A673 (cell line): ENCODE results near the gene DISP3. TPM values are rescaled to one million over a fixed set of nuclear protein-coding genes. Genes with fewer than 3 reads are reported as not detected.

Experiments
- BruUV-seq: library from RNA; stranded (reverse); fragments of 400-500 nt; replicated peaks from 2 replicates; lab custom pipeline; 2021; lab: Mats Ljungman, UMichigan
- CTCF ChIA-PET: fragments of 300-600 bp; sonication (Branson Sonifier 250); formaldehyde crosslinking; loops from one replicate; lab custom pipeline; 2022; ENCODE audit warnings: antibody characterized with exemption; lab: Charles Lee
- POLR2A ChIA-PET: fragments of 300-600 bp; sonication (Branson Sonifier 250); formaldehyde crosslinking; loops from one replicate; lab custom pipeline; 2022; ENCODE audit warnings: antibody characterized with exemption; ENCODE audit not compliant: low non-redundant PET; lab: Charles Lee
- DNase-seq: peaks from one replicate; pipeline ENCODE4 v3.0.0-alpha.2; 2015; ENCODE audit warnings: low spot score
- H3K27ac ChIP-seq: fragments of 200-600 bp; sonication (generic); 2 replicates; pipeline ENCODE4 v1.5.1; 2016; ENCODE audit warnings: mixed run types, low read depth, mild to moderate bottlenecking, mixed read lengths, antibody characterized with exemption, low read length; ENCODE audit not compliant: poor library complexity, severe bottlenecking
- H3K27me3 ChIP-seq: fragments of 200-600 bp; sonication (generic); replicated peaks from 2 replicates; pipeline ENCODE4 v1.6.1; 2017; ENCODE audit warnings: mixed run types, low read depth, mild to moderate bottlenecking, mixed read lengths, antibody characterized with exemption, low read length; ENCODE audit not compliant: insufficient read depth, poor library complexity
- H3K36me3 ChIP-seq: fragments of 200-600 bp; sonication (generic); 2 replicates; pipeline ENCODE4 v1.6.1; 2016; ENCODE audit warnings: mixed run types, mild to moderate bottlenecking, mixed read lengths, antibody characterized with exemption, low read length; ENCODE audit not compliant: insufficient read depth, poor library complexity, severe bottlenecking
- H3K4me1 ChIP-seq: fragments of 200-600 bp; sonication (generic); 2 replicates; pipeline ENCODE4 v1.6.1; 2017; ENCODE audit warnings: mixed run types, mild to moderate bottlenecking, mixed read lengths, antibody characterized with exemption, low read length; ENCODE audit not compliant: insufficient read depth, poor library complexity, severe bottlenecking
- H3K4me3 ChIP-seq: fragments of 200-600 bp; sonication (generic); 2 replicates; pipeline ENCODE4 v1.5.1; 2016; ENCODE audit warnings: low read depth, mixed run types, mild to moderate bottlenecking, mixed read lengths, low read length; ENCODE audit not compliant: poor library complexity, severe bottlenecking
- H3K9me3 ChIP-seq: fragments of 200-600 bp; sonication (generic); 2 replicates; pipeline ENCODE4 v1.6.1; 2016; ENCODE audit warnings: mixed run types, low read depth, mild to moderate bottlenecking, mixed read lengths, antibody characterized with exemption, low read length; ENCODE audit not compliant: poor library complexity, severe bottlenecking
- EZH2 ChIP-seq: fragments of 200-600 bp; sonication (generic); IDR thresholded peaks from 2 replicates; pipeline ENCODE4 v1.6.1; 2017; ENCODE audit warnings: borderline replicate concordance, low read depth, mild to moderate bottlenecking, mixed read lengths, antibody characterized with exemption, low read length; ENCODE audit not compliant: poor library complexity, severe bottlenecking
- intact Hi-C: fragments of 100-400 bp; cut with micrococcal nuclease; formaldehyde crosslinking; loops from one replicate; pipeline ENCODE4 v1.10.0; 2022; ENCODE audit not compliant: unreplicated experiment
- total RNA-seq: library from RNA; stranded (reverse); gene quantifications from 2 replicates; pipeline ENCODE4 v1.2.3, GENCODE V29; 2021
- TF ChIP-seq, protein P1 (sequence below): fragments of 300-800, 200-600 bp; sonication (generic); conservative IDR thresholded peaks from 2 replicates; pipeline ENCODE4 v1.5.1; 2017; ENCODE audit warnings: low read depth, mild to moderate bottlenecking, antibody characterized with exemption, low read length, moderate library complexity, mixed read lengths

DISP3 gene
- total RNA-seq, 1 experiment from 2014 or later: 0.49 TPM

GRCh38 chr1:11537854-11538591 lies 59.1 kb downstream of the DISP3 start:
- POLR2A ChIA-PET: no interaction called here
- H3K4me1 ChIP-seq: no peaks in the 10 kb centered on the region
- DNase-seq: no peak
- H3K9me3 ChIP-seq: no peaks in the 10 kb centered on the region
- CTCF ChIA-PET: no interaction called here
- H3K27me3 ChIP-seq: peaks cover 46% of the 10 kb centered on the region
- BruUV-seq: no TSS peak
- H3K4me3 ChIP-seq: no peak overlapping the region
- no peak overlapping the region for H3K27ac ChIP-seq
- TF ChIP-seq, protein P1, sequence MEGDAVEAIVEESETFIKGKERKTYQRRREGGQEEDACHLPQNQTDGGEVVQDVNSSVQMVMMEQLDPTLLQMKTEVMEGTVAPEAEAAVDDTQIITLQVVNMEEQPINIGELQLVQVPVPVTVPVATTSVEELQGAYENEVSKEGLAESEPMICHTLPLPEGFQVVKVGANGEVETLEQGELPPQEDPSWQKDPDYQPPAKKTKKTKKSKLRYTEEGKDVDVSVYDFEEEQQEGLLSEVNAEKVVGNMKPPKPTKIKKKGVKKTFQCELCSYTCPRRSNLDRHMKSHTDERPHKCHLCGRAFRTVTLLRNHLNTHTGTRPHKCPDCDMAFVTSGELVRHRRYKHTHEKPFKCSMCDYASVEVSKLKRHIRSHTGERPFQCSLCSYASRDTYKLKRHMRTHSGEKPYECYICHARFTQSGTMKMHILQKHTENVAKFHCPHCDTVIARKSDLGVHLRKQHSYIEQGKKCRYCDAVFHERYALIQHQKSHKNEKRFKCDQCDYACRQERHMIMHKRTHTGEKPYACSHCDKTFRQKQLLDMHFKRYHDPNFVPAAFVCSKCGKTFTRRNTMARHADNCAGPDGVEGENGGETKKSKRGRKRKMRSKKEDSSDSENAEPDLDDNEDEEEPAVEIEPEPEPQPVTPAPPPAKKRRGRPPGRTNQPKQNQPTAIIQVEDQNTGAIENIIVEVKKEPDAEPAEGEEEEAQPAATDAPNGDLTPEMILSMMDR: no peak
- TF ChIP-seq EZH2: no peak
- no peaks in the 10 kb centered on the region for H3K36me3 ChIP-seq
- intact Hi-C loops: no loop called here

DNA sequence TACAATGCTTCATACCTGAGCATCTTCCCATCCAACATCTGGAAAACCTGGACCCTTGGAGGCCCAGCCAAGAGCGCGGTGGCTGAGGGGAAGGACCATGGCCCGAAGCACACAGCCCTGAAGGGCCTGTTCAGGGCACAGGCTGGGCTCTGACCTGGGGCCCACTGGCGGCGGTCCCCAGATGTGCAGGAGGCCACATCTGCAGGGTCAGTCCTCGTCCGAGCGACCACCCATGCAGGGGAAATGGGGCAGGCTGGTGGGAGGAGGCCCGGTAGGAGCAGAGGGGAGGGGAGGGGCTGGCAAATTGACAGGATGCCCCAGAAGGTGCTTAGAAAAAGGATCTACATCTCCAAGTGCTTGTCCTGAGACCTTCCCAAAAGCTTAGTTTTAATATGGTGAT lies 59.9 kb downstream of the DISP3 start:
- no peak for TF ChIP-seq EZH2
- TF ChIP-seq, protein P1: no peak
- H3K27ac ChIP-seq: no peak overlapping the region
- POLR2A ChIA-PET: no interaction called here
- no TSS peak for BruUV-seq
- H3K27me3 ChIP-seq: peaks cover 50% of the 10 kb centered on the region
- intact Hi-C loops: no loop called here
- H3K4me3 ChIP-seq: no peak overlapping the region
- no peaks in the 10 kb centered on the region for H3K4me1 ChIP-seq
- H3K36me3 ChIP-seq: no peaks in the 10 kb centered on the region
- CTCF ChIA-PET: no interaction called here
- H3K9me3 ChIP-seq: no peaks in the 10 kb centered on the region
- DNase-seq: no peak

GRCh38 chr1:11539850-11540772 lies 61.2 kb downstream of the DISP3 start:
- Histone ChIP-seq H3K27ac (no peak overlapping the region), H3K4me1 (no peaks in the 10 kb centered on the region), H3K4me3 (no peak overlapping the region), H3K36me3 (no peaks in the 10 kb centered on the region), H3K9me3 (no peaks in the 10 kb centered on the region), H3K27me3 (peaks cover 56% of the 10 kb centered on the region)
- intact Hi-C loops: no loop called here
- no TSS peak for BruUV-seq
- ChIA-PET CTCF (no interaction called here), POLR2A (no interaction called here)
- no peak for TF ChIP-seq EZH2
- TF ChIP-seq, protein P1: no peak
- no peak for DNase-seq
